H1 (cell line): ENCODE data around the gene MROH7. TPM values are rescaled to one million over a fixed set of nuclear protein-coding genes. Genes with fewer than 3 reads are reported as not detected.

Experiments
- EP300 ChIP-seq, 2 experiments: IDR thresholded peaks; 1 replicate in 1 of 2; 2 replicates in 1 of 2; pipeline ENCODE4 v1.6.1; 2011 to 2012; ENCODE audit warnings: low read depth in 2 of 2, low read length in 2 of 2, mild to moderate bottlenecking in 2 of 2, borderline replicate concordance in 1 of 2, inconsistent platforms in 1 of 2, moderate library complexity in 1 of 2
- HDAC6 ChIP-seq: IDR thresholded peaks from one replicate; pipeline ENCODE4 v1.7.1; 2012; ENCODE audit warnings: low read depth, mild to moderate bottlenecking, inconsistent platforms, low read length, moderate library complexity
- JUN ChIP-seq: IDR thresholded peaks from 2 replicates; pipeline ENCODE4 v1.6.1; 2011; ENCODE audit warnings: low read depth, mild to moderate bottlenecking, improper control_type of control experiment, low read length
- POLR2A ChIP-seq, 2 experiments: IDR thresholded peaks; 1 replicate in 1 of 2; 2 replicates in 1 of 2; pipeline ENCODE4 v1.6.1; 2011; ENCODE audit warnings: low read depth in 2 of 2, low read length in 2 of 2, mild to moderate bottlenecking in 2 of 2; ENCODE audit errors: control extremely low read depth in 1 of 2
- POLR2AphosphoS5 ChIP-seq: IDR thresholded peaks from 2 replicates; pipeline ENCODE4 v1.6.1; 2011; ENCODE audit warnings: low read depth, low read length
- RAD21 ChIP-seq, 2 experiments: IDR thresholded peaks in 1 of 2; conservative IDR thresholded peaks in 1 of 2; 2 replicates each; pipeline ENCODE4 v1.6.1; 2011; ENCODE audit warnings: low read depth in 2 of 2, low read length in 2 of 2, improper control_type of control experiment in 1 of 2, inconsistent platforms in 1 of 2, mild to moderate bottlenecking in 1 of 2, moderate library complexity in 1 of 2
- RBBP5 ChIP-seq: IDR thresholded peaks from 2 replicates; pipeline ENCODE4 v1.7.1; 2012; ENCODE audit warnings: low read depth, mild to moderate bottlenecking, inconsistent platforms, low read length, moderate library complexity, borderline replicate concordance
- SIN3A ChIP-seq, 2 experiments: IDR thresholded peaks in 1 of 2; conservative IDR thresholded peaks in 1 of 2; 2 replicates each; pipeline ENCODE4 v1.6.1; 2011 to 2012; ENCODE audit warnings: low read length in 2 of 2, improper control_type of control experiment in 1 of 2, low read depth in 1 of 2, mild to moderate bottlenecking in 1 of 2
- polyA plus RNA-seq, 7 experiments: library from polyadenylated mRNA; depleted of rRNA in 3 of 7; stranded (reverse) in 5 of 7; unstranded in 2 of 7; fragments of >200 nt in 5 of 7; fragments of 200-250 nt in 2 of 7; gene quantifications; 1 replicate in 5 of 7; 2 replicates in 1 of 7; 4 replicates in 1 of 7; pipeline versions ENCODE4 v1.2.1 to v1.2.3, GENCODE V29; 2011 to 2013; ENCODE audit warnings: missing spikeins in 2 of 7, mixed read lengths in 2 of 7
- total RNA-seq: library from RNA; stranded (reverse); fragmentation: NEBNext Ultra II Directional; extraction: Animal tissue kit (Norgen Biotek cat#: 25700); gene quantifications from 2 replicates; pipeline ENCODE4 v1.2.1, GENCODE V29; 2021
- TF ChIP-seq, protein P1 (sequence below): fragments of 300-600 bp; sonication (generic); IDR thresholded peaks from 2 replicates; pipeline ENCODE4 v1.7.1; 2012; ENCODE audit warnings: low read length, moderate library complexity, mild to moderate bottlenecking, inconsistent platforms; ENCODE audit not compliant: insufficient replicate concordance

Gene MROH7
- total and polyA plus RNA-seq, 2 of the 8 experiments (the other 6 are each of a cell fraction or from before 2014, with no cell fraction given), result 0.07 to 0.20 TPM

DNA sequence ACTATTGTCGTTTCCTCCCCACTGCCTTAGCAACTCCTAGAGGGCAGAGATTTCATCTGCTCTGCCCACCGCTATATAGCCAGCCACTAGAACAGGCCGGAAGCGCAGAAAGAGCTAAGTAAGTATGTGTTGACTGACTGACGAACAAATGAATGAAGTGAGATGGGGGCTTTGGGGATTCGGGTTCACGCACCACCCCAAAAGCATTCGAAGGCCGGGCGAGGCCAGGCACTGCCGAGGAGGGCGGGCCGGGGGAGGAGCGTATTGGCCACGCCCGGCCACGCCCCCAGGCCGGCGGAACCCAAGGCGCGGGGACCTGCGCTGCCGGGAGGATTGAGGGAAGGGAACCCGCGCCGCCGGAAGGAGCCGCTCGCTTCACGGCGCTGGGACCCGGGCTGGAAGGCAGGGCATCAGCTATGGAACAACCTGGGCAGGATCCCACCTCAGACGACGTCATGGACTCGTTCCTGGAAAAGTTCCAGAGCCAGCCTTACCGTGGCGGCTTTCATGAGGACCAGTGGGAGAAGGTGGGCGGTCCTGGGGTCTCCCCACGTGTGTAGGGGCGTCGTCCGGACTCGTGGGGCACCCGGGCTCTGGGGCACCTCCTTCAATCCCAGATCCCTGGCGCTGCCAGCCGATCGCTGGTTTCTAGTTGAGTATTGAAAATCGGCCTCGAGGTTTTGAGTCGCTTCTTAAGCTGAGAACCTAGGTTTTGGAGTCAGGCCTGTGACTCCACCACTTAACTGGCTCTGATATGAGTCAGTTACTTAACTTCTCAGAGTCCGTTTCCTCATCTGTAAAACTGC, 74.1 kb downstream of the MROH7 start, which contains the start of gene TTC4 (continued):
- TF ChIP-seq, protein P1, sequence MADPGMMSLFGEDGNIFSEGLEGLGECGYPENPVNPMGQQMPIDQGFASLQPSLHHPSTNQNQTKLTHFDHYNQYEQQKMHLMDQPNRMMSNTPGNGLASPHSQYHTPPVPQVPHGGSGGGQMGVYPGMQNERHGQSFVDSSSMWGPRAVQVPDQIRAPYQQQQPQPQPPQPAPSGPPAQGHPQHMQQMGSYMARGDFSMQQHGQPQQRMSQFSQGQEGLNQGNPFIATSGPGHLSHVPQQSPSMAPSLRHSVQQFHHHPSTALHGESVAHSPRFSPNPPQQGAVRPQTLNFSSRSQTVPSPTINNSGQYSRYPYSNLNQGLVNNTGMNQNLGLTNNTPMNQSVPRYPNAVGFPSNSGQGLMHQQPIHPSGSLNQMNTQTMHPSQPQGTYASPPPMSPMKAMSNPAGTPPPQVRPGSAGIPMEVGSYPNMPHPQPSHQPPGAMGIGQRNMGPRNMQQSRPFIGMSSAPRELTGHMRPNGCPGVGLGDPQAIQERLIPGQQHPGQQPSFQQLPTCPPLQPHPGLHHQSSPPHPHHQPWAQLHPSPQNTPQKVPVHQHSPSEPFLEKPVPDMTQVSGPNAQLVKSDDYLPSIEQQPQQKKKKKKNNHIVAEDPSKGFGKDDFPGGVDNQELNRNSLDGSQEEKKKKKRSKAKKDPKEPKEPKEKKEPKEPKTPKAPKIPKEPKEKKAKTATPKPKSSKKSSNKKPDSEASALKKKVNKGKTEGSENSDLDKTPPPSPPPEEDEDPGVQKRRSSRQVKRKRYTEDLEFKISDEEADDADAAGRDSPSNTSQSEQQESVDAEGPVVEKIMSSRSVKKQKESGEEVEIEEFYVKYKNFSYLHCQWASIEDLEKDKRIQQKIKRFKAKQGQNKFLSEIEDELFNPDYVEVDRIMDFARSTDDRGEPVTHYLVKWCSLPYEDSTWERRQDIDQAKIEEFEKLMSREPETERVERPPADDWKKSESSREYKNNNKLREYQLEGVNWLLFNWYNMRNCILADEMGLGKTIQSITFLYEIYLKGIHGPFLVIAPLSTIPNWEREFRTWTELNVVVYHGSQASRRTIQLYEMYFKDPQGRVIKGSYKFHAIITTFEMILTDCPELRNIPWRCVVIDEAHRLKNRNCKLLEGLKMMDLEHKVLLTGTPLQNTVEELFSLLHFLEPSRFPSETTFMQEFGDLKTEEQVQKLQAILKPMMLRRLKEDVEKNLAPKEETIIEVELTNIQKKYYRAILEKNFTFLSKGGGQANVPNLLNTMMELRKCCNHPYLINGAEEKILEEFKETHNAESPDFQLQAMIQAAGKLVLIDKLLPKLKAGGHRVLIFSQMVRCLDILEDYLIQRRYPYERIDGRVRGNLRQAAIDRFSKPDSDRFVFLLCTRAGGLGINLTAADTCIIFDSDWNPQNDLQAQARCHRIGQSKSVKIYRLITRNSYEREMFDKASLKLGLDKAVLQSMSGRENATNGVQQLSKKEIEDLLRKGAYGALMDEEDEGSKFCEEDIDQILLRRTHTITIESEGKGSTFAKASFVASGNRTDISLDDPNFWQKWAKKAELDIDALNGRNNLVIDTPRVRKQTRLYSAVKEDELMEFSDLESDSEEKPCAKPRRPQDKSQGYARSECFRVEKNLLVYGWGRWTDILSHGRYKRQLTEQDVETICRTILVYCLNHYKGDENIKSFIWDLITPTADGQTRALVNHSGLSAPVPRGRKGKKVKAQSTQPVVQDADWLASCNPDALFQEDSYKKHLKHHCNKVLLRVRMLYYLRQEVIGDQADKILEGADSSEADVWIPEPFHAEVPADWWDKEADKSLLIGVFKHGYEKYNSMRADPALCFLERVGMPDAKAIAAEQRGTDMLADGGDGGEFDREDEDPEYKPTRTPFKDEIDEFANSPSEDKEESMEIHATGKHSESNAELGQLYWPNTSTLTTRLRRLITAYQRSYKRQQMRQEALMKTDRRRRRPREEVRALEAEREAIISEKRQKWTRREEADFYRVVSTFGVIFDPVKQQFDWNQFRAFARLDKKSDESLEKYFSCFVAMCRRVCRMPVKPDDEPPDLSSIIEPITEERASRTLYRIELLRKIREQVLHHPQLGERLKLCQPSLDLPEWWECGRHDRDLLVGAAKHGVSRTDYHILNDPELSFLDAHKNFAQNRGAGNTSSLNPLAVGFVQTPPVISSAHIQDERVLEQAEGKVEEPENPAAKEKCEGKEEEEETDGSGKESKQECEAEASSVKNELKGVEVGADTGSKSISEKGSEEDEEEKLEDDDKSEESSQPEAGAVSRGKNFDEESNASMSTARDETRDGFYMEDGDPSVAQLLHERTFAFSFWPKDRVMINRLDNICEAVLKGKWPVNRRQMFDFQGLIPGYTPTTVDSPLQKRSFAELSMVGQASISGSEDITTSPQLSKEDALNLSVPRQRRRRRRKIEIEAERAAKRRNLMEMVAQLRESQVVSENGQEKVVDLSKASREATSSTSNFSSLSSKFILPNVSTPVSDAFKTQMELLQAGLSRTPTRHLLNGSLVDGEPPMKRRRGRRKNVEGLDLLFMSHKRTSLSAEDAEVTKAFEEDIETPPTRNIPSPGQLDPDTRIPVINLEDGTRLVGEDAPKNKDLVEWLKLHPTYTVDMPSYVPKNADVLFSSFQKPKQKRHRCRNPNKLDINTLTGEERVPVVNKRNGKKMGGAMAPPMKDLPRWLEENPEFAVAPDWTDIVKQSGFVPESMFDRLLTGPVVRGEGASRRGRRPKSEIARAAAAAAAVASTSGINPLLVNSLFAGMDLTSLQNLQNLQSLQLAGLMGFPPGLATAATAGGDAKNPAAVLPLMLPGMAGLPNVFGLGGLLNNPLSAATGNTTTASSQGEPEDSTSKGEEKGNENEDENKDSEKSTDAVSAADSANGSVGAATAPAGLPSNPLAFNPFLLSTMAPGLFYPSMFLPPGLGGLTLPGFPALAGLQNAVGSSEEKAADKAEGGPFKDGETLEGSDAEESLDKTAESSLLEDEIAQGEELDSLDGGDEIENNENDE, result no peak
- 0 out of 3 replicates have a peak, but pooled peaks of 1 of the 2 experiments have one; percentile 46 for TF ChIP-seq EP300 (IDR thresholded peaks at IDR 0.05; ENCODE audit: borderline replicate concordance in 1 of 2, low read depth in 2 of 2, low read length in 2 of 2)
- TF ChIP-seq POLR2A (IDR thresholded peaks at IDR 0.05; ENCODE audit: control extremely low read depth in 1 of 2, low read depth in 2 of 2, low read length in 2 of 2), result peak; percentile 76 to 94
- peak; percentile 14 to 17; a peak in 1 of 4 replicates for TF ChIP-seq RAD21 (IDR thresholded peaks at IDR 0.05 in 1 of 2, conservative IDR thresholded peaks at IDR 0.05 in 1 of 2; ENCODE audit: low read depth in 2 of 2, low read length in 2 of 2)
- 0 out of 2 replicates have a peak, but pooled peaks have one; percentile 40 for TF ChIP-seq JUN
- no peak for TF ChIP-seq HDAC6
- TF ChIP-seq POLR2AphosphoS5, result peak; percentile 97
- peak; percentile 81 for TF ChIP-seq RBBP5
- peak; percentile 65 to 89; a peak in 2 of 4 replicates for TF ChIP-seq SIN3A (conservative IDR thresholded peaks at IDR 0.05 in 1 of 2, IDR thresholded peaks at IDR 0.05 in 1 of 2; ENCODE audit: low read depth in 1 of 2, low read length in 2 of 2)
